HCT116 (cell line): Measurements from ENCODE around the gene AFDN. TPM values are rescaled to one million over a fixed set of nuclear protein-coding genes. Genes with fewer than 3 reads are reported as not detected.

Experiments used
- ATAC-seq: fragments of 200-7000 bp; cut with Tn5 transposase; 2 replicates; pipeline ENCODE4 v1.9.1; 2020; ENCODE audit warnings: mild to moderate bottlenecking, moderate library complexity
- BruUV-seq: library from RNA; stranded (reverse); fragments of 400-500 nt; replicated peaks from 2 replicates; lab custom pipeline; 2021; lab: Mats Ljungman, UMichigan
- CTCF ChIA-PET: fragments of 300-600 bp; sonication (Branson Sonifier 250); formaldehyde crosslinking; loops from one replicate; lab custom pipeline; 2021; ENCODE audit warnings: antibody characterized with exemption; lab: Charles Lee
- POLR2A ChIA-PET: fragments of 300-600, 350-600 bp; sonication (Branson Sonifier 250); formaldehyde crosslinking; loops from one replicate; lab custom pipeline; 2021; ENCODE audit warnings: antibody characterized with exemption; lab: Charles Lee
- RAD21 ChIA-PET, 2 experiments: fragments of 300-600 bp; sonication (Branson Sonifier 250); formaldehyde crosslinking; loops; one replicate each; lab custom pipeline; 2023; ENCODE audit warnings: low total read pairs in 2 of 2; ENCODE audit not compliant: uncharacterized antibody in 2 of 2, unreplicated experiment in 2 of 2, low non-redundant PET in 1 of 2; lab: Charles Lee
- DNase-seq: peaks from one replicate; pipeline ENCODE4 v3.0.0-alpha.2; 2010; ENCODE audit warnings: low read depth, low spot score
- H2AFZ ChIP-seq: fragments of 200-600 bp; shearing (Covaris generic), sonication (generic); 2 replicates; pipeline ENCODE4 v1.6.1; 2017; ENCODE audit warnings: low read depth, mixed run types, mixed read lengths, antibody characterized with exemption, low read length; ENCODE audit not compliant: poor library complexity, severe bottlenecking
- H3K27ac ChIP-seq: 2 replicates; pipeline ENCODE4 v1.5.1; 2012; ENCODE audit warnings: low read depth, low read length
- H3K27me3 ChIP-seq: fragments of 200-600 bp; sonication (generic); 2 replicates; pipeline ENCODE4 v1.6.1; 2016; ENCODE audit warnings: mixed run types, low read length, mixed read lengths; ENCODE audit not compliant: insufficient read depth
- H3K36me3 ChIP-seq, 2 experiments: fragments of 200-500 bp in 1 of 2; fragments of 200-600 bp in 1 of 2; sonication (Bioruptor generic) in 1 of 2; sonication (generic) in 1 of 2; 2 replicates each; pipeline versions ENCODE4 v1.5.1 to v1.6.1; 2014 to 2016; ENCODE audit warnings: low read length in 2 of 2, inconsistent platforms in 1 of 2, mixed read lengths in 1 of 2, mixed run types in 1 of 2; ENCODE audit not compliant: insufficient read depth in 2 of 2, control insufficient read depth in 1 of 2
- H3K4me1 ChIP-seq, 2 experiments: fragments of 200-600 bp in 1 of 2; sonication (generic) in 1 of 2; 2 replicates each; pipeline versions ENCODE4 v1.5.1 to v1.6.1; 2012 to 2017; ENCODE audit warnings: low read length in 2 of 2, inconsistent platforms in 1 of 2, mild to moderate bottlenecking in 1 of 2, mixed read lengths in 1 of 2, mixed run types in 1 of 2, moderate library complexity in 1 of 2; ENCODE audit not compliant: insufficient read depth in 2 of 2, control insufficient read depth in 1 of 2
- H3K4me2 ChIP-seq: fragments of 200-600 bp; sonication (generic); 2 replicates; pipeline ENCODE4 v1.6.1; 2017; ENCODE audit warnings: mixed run types, low read length, mixed read lengths
- H3K4me3 ChIP-seq, 2 experiments: fragments of 200-600 bp in 1 of 2; sonication (generic) in 1 of 2; replicated peaks in 1 of 2; 2 replicates each; pipeline ENCODE4 v1.5.1; 2011 to 2016; ENCODE audit warnings: low read length in 2 of 2, control low read depth in 1 of 2, low read depth in 1 of 2, mild to moderate bottlenecking in 1 of 2, mixed read lengths in 1 of 2, mixed run types in 1 of 2
- H3K79me2 ChIP-seq: fragments of 200-600 bp; sonication (generic); 2 replicates; pipeline ENCODE4 v1.6.1; 2017; ENCODE audit warnings: mild to moderate bottlenecking, mixed run types, low read length, moderate library complexity, mixed read lengths; ENCODE audit not compliant: insufficient read depth
- H3K9ac ChIP-seq: fragments of 200-600 bp; sonication (generic); 2 replicates; pipeline ENCODE4 v1.6.1; 2016; ENCODE audit warnings: low read length, mixed read lengths
- H3K9me2 ChIP-seq: fragments of 200-600 bp; sonication (generic), shearing (Covaris generic); 2 replicates; pipeline ENCODE4 v1.6.1; 2017; ENCODE audit warnings: mixed run types, mild to moderate bottlenecking, moderate library complexity; ENCODE audit not compliant: insufficient read depth
- H3K9me3 ChIP-seq, 2 experiments: fragments of 200-500 bp in 1 of 2; fragments of 200-600 bp in 1 of 2; sonication (Bioruptor generic) in 1 of 2; sonication (generic) in 1 of 2; 2 replicates each; pipeline ENCODE4 v1.6.1; 2014 to 2017; ENCODE audit warnings: low read length in 2 of 2, mixed read lengths in 2 of 2, inconsistent platforms in 1 of 2, low read depth in 1 of 2, mild to moderate bottlenecking in 1 of 2, mixed run types in 1 of 2, moderate library complexity in 1 of 2; ENCODE audit not compliant: control insufficient read depth in 1 of 2, insufficient read depth in 1 of 2
- H4K20me1 ChIP-seq: fragments of 200-600 bp; sonication (generic), shearing (Covaris generic); 2 replicates; pipeline ENCODE4 v1.6.1; 2017; ENCODE audit warnings: mixed run types, mild to moderate bottlenecking, moderate library complexity; ENCODE audit not compliant: insufficient read depth
- CTCF ChIP-seq, 3 experiments: fragments of 200-600 bp in 1 of 3; sonication (generic) in 1 of 3; IDR thresholded peaks in 2 of 3; conservative IDR thresholded peaks in 1 of 3; 2 replicates each; pipeline ENCODE4 v1.5.1; 2012 to 2017; ENCODE audit warnings: low read depth in 2 of 3, low read length in 2 of 3, antibody characterized with exemption in 1 of 3, borderline replicate concordance in 1 of 3, control low read depth in 1 of 3, mild to moderate bottlenecking in 1 of 3, mixed read lengths in 1 of 3, mixed run types in 1 of 3, moderate library complexity in 1 of 3; ENCODE audit not compliant: insufficient read depth in 1 of 3
- ELF1 ChIP-seq: IDR thresholded peaks from 2 replicates; pipeline ENCODE4 v1.6.1; 2012; ENCODE audit warnings: low read depth, borderline replicate concordance
- EZH2 ChIP-seq: fragments of 200-600 bp; sonication (generic); IDR thresholded peaks from 2 replicates; pipeline ENCODE4 v1.6.1; 2017; ENCODE audit warnings: antibody characterized with exemption, mixed run types
- JUND ChIP-seq: IDR thresholded peaks from 2 replicates; pipeline ENCODE4 v1.6.1; 2012
- MAX ChIP-seq: IDR thresholded peaks from 2 replicates; pipeline ENCODE4 v1.6.1; 2012
- SP1 ChIP-seq: IDR thresholded peaks from 2 replicates; pipeline ENCODE4 v1.6.1; 2012; ENCODE audit warnings: low read depth
- SRF ChIP-seq: IDR thresholded peaks from 2 replicates; pipeline ENCODE4 v1.6.1; 2012; ENCODE audit warnings: low read depth
- YY1 ChIP-seq: IDR thresholded peaks from 2 replicates; pipeline ENCODE4 v1.6.1; 2011; ENCODE audit warnings: low read length, low read depth, moderate library complexity, mild to moderate bottlenecking; ENCODE audit not compliant: insufficient replicate concordance; ENCODE audit errors: extremely low read depth
- ZBTB33 ChIP-seq: IDR thresholded peaks from 2 replicates; pipeline ENCODE4 v1.6.1; 2011; ENCODE audit warnings: mild to moderate bottlenecking, low read length, moderate library complexity; ENCODE audit not compliant: insufficient replicate concordance; ENCODE audit errors: extremely low read depth
- ZFX ChIP-seq: fragments of 450-650 bp; IDR thresholded peaks from 2 replicates; pipeline ENCODE4 v1.6.1; 2017
- intact Hi-C: fragments of 100-400 bp; cut with micrococcal nuclease; formaldehyde crosslinking; loops from 2 replicates; pipeline ENCODE4 v1.10.0; 2022
- total RNA-seq: library from RNA; stranded (reverse); gene quantifications from one replicate; pipeline ENCODE4 v1.2.1, GENCODE V29; 2021; ENCODE audit not compliant: unreplicated experiment

The AFDN gene
- total RNA-seq, 1 experiment from 2014 or later = 59.4 TPM

- Histone ChIP-seq H3K27me3 (0 out of 2 replicates have a peak, but pooled peaks cover 4% of the 10 kb centered on the region), H3K4me1 (no peaks in the 10 kb centered on the region), H3K9me3 (no peaks in the 10 kb centered on the region), H3K9me2 (no peaks in the 10 kb centered on the region), H3K79me2 (no peaks in the 10 kb centered on the region), H3K36me3 (no peaks in the 10 kb centered on the region), H4K20me1 (no peaks in the 10 kb centered on the region), H2AFZ (no peak overlapping the region), H3K4me2 (no peak overlapping the region), H3K9ac (no peak overlapping the region), H3K4me3 (no peak overlapping the region), H3K27ac (no peak overlapping the region)
- ChIA-PET CTCF (no interaction called here), RAD21 (interaction anchor here in 1 of 2 experiments (0.6 kb wide), 1 partner anchor 353 kb away, joined by 9 read pairs; no protein-coding TSS in a partner anchor), POLR2A (no interaction called here)
- BruUV-seq = no TSS peak
- ATAC-seq = no peak
- TF ChIP-seq ZBTB33 (no peak), YY1 (no peak), ELF1 (no peak), EZH2 (no peak)
- no peak for DNase-seq
- intact Hi-C loops = no loop called here
Observed at GRCh38 chr6:167794161-167795157, 32.3 kb upstream of the AFDN start.

GRCh38 chr6:167795321-167795811 lies 31.3 kb upstream of the AFDN start:
- intact Hi-C loops = no loop called here
- DNase-seq (no peak), ATAC-seq (no peak)
- H3K9me3 ChIP-seq = no peaks in the 10 kb centered on the region
- RAD21 ChIA-PET = no interaction called here
- H3K36me3 ChIP-seq = no peaks in the 10 kb centered on the region
- H3K79me2 ChIP-seq = no peaks in the 10 kb centered on the region
- no peak overlapping the region for H3K27ac ChIP-seq
- no TSS peak for BruUV-seq
- CTCF ChIA-PET = no interaction called here
- H3K4me2 ChIP-seq = no peak overlapping the region
- H3K9ac ChIP-seq = no peak overlapping the region
- H4K20me1 ChIP-seq = no peaks in the 10 kb centered on the region
- H2AFZ ChIP-seq = no peak overlapping the region
- no peaks in the 10 kb centered on the region for H3K9me2 ChIP-seq
- no peak overlapping the region for H3K4me3 ChIP-seq
- H3K4me1 ChIP-seq = no peaks in the 10 kb centered on the region
- 0 out of 2 replicates have a peak, but pooled peaks cover 4% of the 10 kb centered on the region for H3K27me3 ChIP-seq
- POLR2A ChIA-PET = no interaction called here
- no peak for TF ChIP-seq EZH2
- no peak for TF ChIP-seq SP1
- no peak for TF ChIP-seq ZFX
- TF ChIP-seq SRF = no peak
- TF ChIP-seq CTCF (IDR thresholded peaks at IDR 0.05 in 2 of 3, conservative IDR thresholded peaks at IDR 0.05 in 1 of 3; ENCODE audit: borderline replicate concordance in 1 of 3, insufficient read depth in 1 of 3, low read depth in 2 of 3, low read length in 2 of 3) = no peak
- TF ChIP-seq JUND = no peak
- no peak for TF ChIP-seq MAX
